OCI-LY3 (cell line): Measurements from ENCODE around the gene CCDC158.

Source experiments
- H2AFZ ChIP-seq: fragments of 200-600, 300-600 bp; shearing (Covaris generic); 2 replicates; pipeline ENCODE4 v1.6.0; 2014; ENCODE audit warnings: antibody characterized with exemption, low read depth, low read length
- H3K27ac ChIP-seq: fragments of 200-600, 300-600 bp; sonication (generic); 2 replicates; pipeline ENCODE4 v1.5.1; 2014; ENCODE audit warnings: mild to moderate bottlenecking, low read length, moderate library complexity, mixed read lengths
- H3K27me3 ChIP-seq: fragments of 200-600, 300-600 bp; sonication (generic); 2 replicates; pipeline ENCODE4 v1.6.1; 2014; ENCODE audit warnings: low read depth, low read length, mixed read lengths
- H3K36me3 ChIP-seq: fragments of 200-600, 300-600 bp; sonication (generic); replicated peaks from 2 replicates; pipeline ENCODE3; 2014; ENCODE audit warnings: low read depth, low read length, mixed read lengths
- H3K4me1 ChIP-seq: fragments of 300-600, 200-600 bp; sonication (generic); 2 replicates; pipeline ENCODE4 v1.6.1; 2014; ENCODE audit warnings: low read length, mixed read lengths
- H3K4me2 ChIP-seq: fragments of 200-600, 300-600 bp; sonication (generic); 2 replicates; pipeline ENCODE4 v1.6.1; 2014; ENCODE audit warnings: low read length, mixed read lengths
- H3K4me3 ChIP-seq: fragments of 300-600, 200-600 bp; sonication (generic); 2 replicates; pipeline ENCODE4 v1.5.1; 2014; ENCODE audit warnings: antibody characterized with exemption, mild to moderate bottlenecking, low read length, moderate library complexity
- H3K79me2 ChIP-seq: fragments of 300-600, 200-600 bp; shearing (Covaris generic); 2 replicates; pipeline ENCODE4 v1.6.1; 2014; ENCODE audit warnings: mild to moderate bottlenecking, low read length, mixed read lengths
- H3K9ac ChIP-seq: fragments of 300-600, 200-600 bp; shearing (Covaris generic); 2 replicates; pipeline ENCODE4 v1.6.0; 2014; ENCODE audit warnings: mild to moderate bottlenecking, low read length, moderate library complexity
- H3K9me3 ChIP-seq: fragments of 200-600, 300-600 bp; shearing (Covaris generic); 2 replicates; pipeline ENCODE4 v1.6.1; 2014; ENCODE audit warnings: low read length, mixed read lengths; ENCODE audit not compliant: insufficient read depth
- H4K20me1 ChIP-seq: fragments of 200-600, 300-600 bp; sonication (generic); 2 replicates; pipeline ENCODE4 v1.6.1; 2016; ENCODE audit warnings: low read length, mixed read lengths; ENCODE audit not compliant: insufficient read depth
- EZH2phosphoT487 ChIP-seq: fragments of 200-600 bp; shearing (Covaris generic); IDR thresholded peaks from 2 replicates; pipeline ENCODE4 v1.6.1; 2018; ENCODE audit warnings: antibody characterized with exemption, mixed run types, low read depth
- TF ChIP-seq, protein P1 (sequence below): fragments of 200-600, 300-600 bp; sonication (generic); IDR thresholded peaks from 2 replicates; pipeline ENCODE4 v1.5.1; 2014; ENCODE audit warnings: antibody characterized with exemption, low read length, low read depth

The CCDC158 gene

DNA sequence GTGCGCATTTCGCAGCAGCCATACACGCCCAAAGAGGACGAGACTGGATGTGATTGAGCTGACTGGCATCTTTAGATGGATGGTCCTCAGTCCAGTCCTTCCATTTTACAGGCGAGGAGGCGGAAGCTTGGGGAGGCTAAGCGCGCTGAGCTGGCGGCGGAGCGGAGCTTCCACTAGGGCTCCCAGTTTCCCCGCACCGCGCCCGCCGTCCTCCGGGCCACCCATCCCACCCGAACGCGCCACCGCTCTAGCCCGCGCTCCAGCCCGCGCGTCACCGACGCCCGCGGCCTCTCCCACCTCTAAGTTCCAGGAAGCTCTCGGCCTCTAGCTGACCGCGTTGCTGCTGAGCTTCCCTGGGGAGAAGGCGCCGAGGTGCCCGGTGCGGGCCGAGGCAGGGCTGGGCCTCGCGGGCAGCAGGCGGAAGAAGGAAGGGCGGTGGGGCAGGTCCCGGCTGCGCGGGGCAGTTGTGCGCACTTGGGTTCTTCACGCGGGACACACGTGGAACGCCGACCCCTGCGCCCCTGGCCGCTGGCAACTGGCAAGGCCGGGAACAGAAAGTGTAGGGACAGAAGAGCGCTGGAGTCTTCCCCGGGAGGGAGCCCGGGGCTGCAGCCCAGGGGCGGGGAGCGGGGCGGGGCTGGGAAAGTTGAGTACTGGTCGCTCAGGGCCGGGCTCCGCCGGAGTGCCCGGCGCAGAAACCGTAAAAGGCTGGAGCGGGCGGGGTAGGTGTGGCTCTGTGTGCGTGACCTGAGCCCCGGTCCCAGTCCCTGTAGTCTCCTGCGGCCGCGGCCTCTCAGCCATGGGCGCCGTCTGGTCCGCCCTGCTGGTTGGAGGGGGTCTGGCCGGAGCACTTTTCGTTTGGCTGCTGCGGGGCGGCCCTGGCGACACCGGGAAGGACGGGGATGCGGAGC is 114.7 kb downstream of the CCDC158 start, which contains the start of gene STBD1:
Gene STBD1 (plus strand): TSS at position 763 of the 911 bp plus-strand sequence. CDS start 37 bp downstream, at position 800.
- H2AFZ ChIP-seq = no peak within 1 kb of the TSS
- no peaks in the 10 kb centered on the region for H3K36me3 ChIP-seq
- H3K27ac ChIP-seq = no peak within 1 kb of the TSS
- H3K79me2 ChIP-seq = no peaks in the 10 kb centered on the region
- TF ChIP-seq, protein P1, sequence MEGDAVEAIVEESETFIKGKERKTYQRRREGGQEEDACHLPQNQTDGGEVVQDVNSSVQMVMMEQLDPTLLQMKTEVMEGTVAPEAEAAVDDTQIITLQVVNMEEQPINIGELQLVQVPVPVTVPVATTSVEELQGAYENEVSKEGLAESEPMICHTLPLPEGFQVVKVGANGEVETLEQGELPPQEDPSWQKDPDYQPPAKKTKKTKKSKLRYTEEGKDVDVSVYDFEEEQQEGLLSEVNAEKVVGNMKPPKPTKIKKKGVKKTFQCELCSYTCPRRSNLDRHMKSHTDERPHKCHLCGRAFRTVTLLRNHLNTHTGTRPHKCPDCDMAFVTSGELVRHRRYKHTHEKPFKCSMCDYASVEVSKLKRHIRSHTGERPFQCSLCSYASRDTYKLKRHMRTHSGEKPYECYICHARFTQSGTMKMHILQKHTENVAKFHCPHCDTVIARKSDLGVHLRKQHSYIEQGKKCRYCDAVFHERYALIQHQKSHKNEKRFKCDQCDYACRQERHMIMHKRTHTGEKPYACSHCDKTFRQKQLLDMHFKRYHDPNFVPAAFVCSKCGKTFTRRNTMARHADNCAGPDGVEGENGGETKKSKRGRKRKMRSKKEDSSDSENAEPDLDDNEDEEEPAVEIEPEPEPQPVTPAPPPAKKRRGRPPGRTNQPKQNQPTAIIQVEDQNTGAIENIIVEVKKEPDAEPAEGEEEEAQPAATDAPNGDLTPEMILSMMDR = no peak
- TF ChIP-seq EZH2phosphoT487 = no peak
- H4K20me1 ChIP-seq = no peaks in the 10 kb centered on the region
- no peak within 1 kb of the TSS for H3K4me3 ChIP-seq
- H3K9ac ChIP-seq = no peak within 1 kb of the TSS
- no peaks in the 10 kb centered on the region for H3K9me3 ChIP-seq
- 0 out of 2 replicates have a peak, but pooled peaks cover 4% of the 10 kb centered on the region for H3K27me3 ChIP-seq
- no peak within 1 kb of the TSS for H3K4me2 ChIP-seq
- H3K4me1 ChIP-seq = peaks cover 12% of the 10 kb centered on the region

DNA sequence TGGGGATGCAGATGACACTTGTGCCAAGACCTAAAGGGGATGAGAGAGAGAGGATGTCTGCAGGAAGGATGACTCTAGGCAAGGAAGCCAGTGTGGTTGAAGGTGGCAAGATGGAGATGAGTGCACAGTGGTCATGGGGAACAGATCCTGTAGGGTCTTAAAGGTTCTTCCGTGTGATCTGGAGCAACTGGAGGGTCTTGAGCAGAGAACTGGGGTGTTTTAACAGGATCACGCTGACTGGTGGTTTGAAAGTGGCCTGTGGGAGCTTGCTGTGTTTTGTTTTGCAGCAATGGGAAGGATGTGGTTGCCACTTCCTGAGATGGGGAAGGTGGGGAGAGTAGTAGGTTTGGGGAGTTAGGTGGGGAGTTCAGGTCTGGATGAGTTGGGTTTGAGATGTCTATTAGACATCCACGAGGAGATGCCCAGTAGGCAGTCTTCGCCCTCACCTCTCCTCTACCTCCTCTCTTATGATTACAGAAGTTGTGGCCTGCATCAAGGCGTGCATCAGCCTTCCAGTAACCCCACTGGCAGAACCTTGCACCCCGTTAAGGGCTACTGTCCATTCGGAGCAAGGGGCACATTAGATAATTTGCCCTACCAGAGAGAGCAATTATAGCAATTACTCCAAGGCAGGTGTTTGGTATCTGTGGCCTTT is 115.8 kb downstream of the CCDC158 start:
- Histone ChIP-seq H2AFZ (no peak overlapping the region), H3K9ac (no peak overlapping the region), H3K4me3 (no peak overlapping the region), H4K20me1 (no peaks in the 10 kb centered on the region), H3K4me2 (no peak overlapping the region), H3K79me2 (no peaks in the 10 kb centered on the region), H3K27ac (no peak overlapping the region), H3K4me1 (peaks cover 23% of the 10 kb centered on the region), H3K36me3 (no peaks in the 10 kb centered on the region), H3K9me3 (no peaks in the 10 kb centered on the region), H3K27me3 (0 out of 2 replicates have a peak, but pooled peaks cover 4% of the 10 kb centered on the region)
- TF ChIP-seq, protein P1 = no peak
- TF ChIP-seq EZH2phosphoT487 = no peak

DNA sequence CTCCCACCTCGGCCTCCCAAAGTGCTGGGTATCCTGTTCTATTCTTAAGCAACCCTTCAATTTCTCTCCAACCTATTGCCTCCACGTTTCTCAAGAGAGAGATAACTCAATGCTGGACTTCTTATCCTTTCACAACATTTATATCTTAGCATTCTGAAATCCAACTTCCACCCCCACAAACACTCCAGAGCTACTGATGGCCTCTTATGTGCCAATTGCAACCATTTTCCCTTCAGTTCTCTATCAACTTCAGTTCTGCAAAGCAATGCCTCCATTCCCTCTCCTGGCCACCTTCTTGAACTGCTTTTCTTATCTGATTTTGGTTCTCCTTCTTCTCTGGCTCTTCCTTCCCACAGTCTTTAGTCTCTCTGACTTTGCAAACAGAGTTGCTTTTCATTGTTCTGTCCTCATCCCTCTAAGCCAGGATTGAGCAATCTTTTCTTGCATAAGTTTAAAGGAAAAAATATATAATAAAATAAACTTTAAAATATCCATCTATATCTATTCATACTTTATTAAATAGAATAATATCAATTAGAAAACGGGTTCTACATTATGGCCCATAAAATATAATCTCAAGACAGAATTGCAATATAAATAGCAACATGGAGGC is 118.0 kb downstream of the CCDC158 start:
- no peak for TF ChIP-seq EZH2phosphoT487
- TF ChIP-seq, protein P1 = no peak
- Histone ChIP-seq H3K9me3 (no peaks in the 10 kb centered on the region; the same call in 1 of the 2 replicates), H3K4me1 (peaks cover 35% of the 10 kb centered on the region), H3K27me3 (no peaks in the 10 kb centered on the region), H4K20me1 (no peaks in the 10 kb centered on the region), H3K27ac (no peak overlapping the region), H2AFZ (no peak overlapping the region), H3K9ac (no peak overlapping the region), H3K4me2 (no peak overlapping the region), H3K4me3 (no peak overlapping the region), H3K36me3 (peaks cover 6% of the 10 kb centered on the region), H3K79me2 (no peaks in the 10 kb centered on the region)

DNA sequence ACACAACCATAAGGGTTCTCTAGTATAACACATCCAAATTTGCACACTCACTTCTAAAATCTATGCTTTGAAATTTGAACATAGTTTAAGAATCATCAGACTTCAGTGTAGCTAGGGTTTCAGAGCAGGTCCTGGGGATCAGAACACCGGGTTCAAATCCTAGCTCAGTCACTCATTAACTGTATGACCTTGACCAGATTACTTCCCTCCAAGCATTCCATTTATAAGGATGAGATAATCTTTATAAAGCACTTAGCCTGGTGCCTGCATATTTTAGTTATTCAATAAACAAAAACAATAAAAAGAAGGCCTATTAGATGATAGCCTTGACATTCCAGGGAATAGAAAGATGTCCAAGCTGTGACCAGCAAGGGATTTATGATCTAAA is 119.2 kb downstream of the CCDC158 start:
- TF ChIP-seq, protein P1 = no peak
- no peak for TF ChIP-seq EZH2phosphoT487
- H3K4me2 ChIP-seq = peak overlapping the region; percentile 69

More for the DNA sequence above, 119.2 kb downstream of the CCDC158 start:
- peaks cover 36% of the 10 kb centered on the region for H3K4me1 ChIP-seq
- no peaks in the 10 kb centered on the region for H3K27me3 ChIP-seq
- peak overlapping the region; percentile 83 for H3K27ac ChIP-seq
- no peaks in the 10 kb centered on the region for H4K20me1 ChIP-seq
- no peak overlapping the region for H2AFZ ChIP-seq
- H3K4me3 ChIP-seq = peak overlapping the region; percentile 32
- peaks cover 10% of the 10 kb centered on the region for H3K36me3 ChIP-seq
- H3K9me3 ChIP-seq = peaks cover 10% of the 10 kb centered on the region
- no peaks in the 10 kb centered on the region for H3K79me2 ChIP-seq
- peak overlapping the region; percentile 36 for H3K9ac ChIP-seq
